ENCODE measurements around the gene B4GALNT1.
A peak's percentile ranks its signal among the peaks of the same experiment; 100 is the strongest.
"Not testable (repeated sequence)": the region's sequence is repeated elsewhere in the genome, so short reads cannot be mapped to it uniquely, and the experiment has no call there.

B4GALNT1 gene

DNA sequence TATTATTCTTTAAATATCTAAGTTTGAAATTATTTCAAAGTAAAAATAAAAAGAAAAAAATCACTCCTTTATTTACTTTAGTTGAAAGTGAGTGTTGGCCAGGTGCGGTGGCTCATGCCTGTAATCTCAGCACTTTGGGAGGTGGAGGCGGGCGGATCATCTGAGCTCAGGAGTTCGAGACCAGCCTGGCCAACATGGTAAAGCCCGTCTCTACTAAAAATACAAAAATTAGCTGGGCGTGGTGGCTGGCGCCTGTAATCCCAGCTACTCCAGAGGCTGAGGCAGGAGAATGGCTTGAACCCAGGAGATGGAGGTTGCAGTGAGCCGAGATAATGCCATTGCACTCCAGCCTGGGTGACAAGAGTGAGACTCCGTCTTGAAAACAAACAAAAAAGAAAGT is 3.7 kb upstream of the B4GALNT1 start:
- DNase-seq: not testable (repeated sequence)

DNA sequence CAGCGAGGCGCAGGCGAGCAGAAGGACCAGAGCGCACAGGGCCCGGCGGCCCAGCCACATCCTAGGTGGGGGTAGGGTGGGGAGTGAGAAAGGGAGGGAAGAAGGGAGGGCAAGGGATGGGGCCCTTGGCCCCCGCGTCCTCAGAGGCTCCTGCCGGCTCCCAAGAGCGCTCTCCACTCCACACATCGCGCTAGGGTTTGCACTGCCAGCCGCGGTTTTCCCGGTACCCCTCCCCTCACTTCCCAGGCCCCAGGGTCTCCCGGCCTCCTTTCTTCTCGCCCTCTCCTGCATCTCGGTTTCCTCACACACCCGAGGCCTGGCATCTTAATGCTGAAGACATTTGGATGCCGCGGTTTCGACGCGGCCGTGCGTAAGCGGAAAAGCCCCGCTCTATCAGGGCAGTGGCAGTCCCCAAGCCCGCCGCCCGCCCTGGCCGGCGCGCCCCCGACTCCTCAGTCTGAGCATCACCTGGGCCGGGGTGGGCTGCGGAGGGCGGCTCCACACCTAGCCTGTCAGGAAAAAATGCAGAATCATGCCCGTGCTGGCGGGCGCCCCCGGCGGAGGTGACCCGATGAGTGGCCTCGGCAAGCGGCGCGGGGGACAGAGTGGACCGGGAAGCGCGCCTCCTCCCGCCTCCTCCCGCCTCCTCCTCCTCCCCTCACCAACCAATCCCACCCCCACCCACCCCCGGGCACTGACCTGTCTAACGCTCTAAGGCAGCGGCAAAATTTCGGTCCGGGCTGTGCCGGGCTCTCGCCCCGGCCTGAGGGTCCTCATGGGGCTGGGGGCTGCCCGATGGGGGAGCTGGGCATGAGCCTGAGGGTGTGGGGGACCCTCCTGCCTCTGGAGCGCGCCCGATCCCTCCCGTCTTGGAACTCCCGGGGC is 686 bp downstream of the B4GALNT1 start:
- no peak for DNase-seq

DNA sequence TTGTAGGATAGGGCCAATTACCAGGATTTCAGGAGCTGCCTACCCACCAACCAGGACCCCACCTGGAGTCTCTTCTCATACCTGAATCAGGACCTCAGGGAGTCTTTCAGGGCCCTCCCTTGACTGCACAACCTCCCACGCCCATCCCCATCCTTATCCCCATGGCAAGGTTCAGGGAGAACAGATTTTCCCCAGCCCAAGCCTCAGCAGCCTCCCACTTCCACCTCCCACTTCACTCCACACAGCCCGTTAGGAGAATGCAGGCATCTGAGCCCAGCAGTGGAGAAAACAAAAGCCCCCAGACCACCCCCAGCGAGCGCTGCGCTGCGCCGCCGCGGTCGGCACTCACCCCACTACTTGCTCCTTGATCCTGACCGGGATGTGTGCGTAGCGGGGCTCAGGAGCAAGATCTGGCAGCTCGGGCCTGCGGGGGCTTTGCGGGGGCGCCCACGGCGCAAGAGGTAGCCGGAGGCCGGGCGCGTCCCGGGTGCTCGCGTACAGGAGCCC is 1.4 kb downstream of the B4GALNT1 start:
- DNase-seq: no peak

DNA sequence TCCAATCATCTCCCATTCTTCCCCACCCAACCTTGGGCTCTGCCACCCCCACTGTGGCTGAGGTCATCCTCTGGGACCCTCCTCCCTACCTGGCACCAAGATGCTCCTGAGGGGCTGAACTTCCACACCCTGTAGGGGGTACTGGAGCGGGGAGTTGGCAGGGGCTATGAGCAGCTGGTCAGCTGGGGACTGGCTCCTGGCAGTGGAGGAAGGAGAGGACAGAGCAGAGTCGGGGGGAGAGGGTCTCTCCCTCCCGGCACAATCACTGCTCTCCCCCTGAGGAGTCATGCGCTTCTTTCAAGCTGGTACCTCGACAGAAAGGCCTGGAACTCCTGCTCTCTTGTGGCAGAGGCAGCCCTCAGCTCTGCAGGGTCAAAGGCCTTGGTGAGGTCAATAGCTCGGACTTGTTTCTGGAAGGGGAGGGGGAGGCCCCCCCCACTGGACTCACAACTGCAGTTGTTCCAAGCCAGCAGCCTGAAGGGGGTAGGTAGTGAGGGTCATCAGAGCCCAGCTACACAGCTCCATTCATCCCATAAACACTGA is 2.0 kb downstream of the B4GALNT1 start:
- no peak for DNase-seq

DNA sequence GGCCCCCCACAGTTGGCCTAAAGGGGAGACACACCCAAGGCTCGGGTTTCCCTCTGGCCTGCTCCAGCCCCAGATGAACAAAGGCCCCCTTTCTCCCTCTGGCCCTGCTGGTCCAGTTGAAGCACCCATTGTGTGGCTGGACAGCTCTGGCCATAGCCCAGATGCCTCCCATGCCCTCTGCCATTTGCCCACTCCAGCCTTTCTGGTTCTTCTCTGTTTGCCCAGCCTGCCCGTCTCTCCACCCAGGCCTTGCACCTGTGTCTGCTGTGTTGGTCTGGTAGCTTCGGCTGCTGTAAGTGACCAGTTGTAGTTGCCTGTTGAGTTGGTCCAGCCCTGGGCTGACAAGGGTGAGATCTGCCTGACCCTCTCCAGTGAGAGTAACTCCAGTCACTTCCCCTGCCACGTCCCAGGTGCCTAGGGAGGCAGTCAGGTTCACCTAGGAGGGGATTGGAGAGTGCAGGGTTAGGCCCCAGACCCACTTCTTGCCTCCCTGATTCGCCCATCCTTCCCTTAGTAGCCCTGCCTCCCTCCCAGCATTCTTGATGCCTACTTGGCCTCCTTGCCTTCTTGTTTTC is 3.0 kb downstream of the B4GALNT1 start:
- DNase-seq: no peak

DNA sequence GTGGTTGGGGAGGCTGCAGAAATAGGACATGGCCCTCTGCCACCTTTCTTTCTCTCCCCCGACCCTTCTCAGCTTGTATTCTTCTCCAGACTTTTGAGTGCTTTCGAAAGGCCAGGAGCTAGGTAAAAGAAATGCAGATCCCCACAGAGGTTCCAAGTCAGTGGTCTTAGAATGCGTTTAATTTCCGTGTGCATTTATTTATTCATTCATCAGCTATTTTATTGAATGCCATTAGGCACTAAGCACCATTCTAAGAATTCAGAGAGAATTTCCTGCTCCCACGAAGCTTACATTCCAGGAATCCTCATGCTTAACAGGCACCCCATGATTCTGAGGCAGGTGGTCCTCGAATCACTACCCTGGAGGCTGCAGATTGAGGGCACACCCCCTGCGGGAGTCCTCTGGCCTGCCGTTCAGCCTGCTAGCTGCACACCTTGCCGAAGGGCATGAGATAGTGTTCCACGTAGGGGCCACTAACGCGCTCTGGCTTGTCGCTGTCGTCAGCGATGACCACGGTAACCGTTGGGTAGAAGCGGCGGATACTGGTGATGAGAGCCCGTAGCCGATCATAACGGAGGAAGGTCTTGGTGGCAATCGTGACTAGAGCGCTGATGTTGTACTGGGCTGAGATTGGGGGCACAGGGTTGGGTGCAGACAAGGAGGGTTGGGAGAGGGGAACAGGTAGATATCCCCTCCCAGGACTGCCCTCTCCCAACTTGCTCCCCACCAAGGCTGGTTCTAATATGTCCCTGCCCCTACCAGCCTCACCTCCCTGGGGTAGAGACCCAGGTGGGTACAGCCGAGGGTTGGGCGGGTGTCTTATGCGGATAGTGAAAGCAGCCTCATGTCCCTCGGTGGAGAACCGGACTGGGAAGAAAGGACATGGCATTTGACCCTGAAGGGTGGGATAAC is 4.5 kb downstream of the B4GALNT1 start:
- DNase-seq: no peak

DNA sequence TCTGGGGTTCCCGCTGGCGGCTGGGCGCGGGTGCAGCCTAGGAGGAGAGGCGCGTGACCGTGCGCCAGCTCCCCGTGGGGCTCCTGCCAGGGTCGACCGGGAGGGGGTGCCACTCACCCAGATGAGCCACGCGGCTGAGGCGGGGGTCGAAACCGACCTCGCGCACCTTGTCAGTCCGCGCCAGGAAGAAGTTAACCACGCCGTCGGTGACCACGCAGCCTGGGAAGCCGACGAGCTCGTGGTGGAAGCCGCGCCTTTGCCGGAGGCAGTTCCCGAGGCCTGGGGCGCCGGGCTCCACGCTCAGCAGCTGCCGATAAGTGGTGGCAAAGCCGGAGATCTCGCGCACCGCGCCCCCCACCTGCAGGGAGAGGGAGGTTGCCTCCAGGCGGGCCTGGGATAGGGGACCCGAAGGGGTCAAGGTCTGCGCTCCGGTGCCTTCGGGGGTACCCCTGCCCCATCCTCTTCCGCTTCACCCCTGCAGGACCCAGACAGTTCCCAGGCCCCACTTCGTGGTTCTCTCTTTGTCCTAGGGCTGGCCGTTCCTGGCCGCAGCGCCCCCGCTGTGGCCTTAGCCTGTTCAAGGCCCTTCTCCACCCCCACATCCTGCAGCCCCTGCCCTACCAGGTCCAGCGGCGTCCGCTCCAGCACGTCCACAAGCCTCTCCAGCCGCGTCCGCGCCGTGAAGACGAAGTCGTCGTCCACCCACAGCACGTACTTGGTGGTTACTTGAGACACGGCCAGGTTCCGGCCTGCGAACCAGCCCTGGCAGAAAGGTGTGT is 5.3 kb downstream of the B4GALNT1 start:
- peak; percentile 27 for DNase-seq

DNA sequence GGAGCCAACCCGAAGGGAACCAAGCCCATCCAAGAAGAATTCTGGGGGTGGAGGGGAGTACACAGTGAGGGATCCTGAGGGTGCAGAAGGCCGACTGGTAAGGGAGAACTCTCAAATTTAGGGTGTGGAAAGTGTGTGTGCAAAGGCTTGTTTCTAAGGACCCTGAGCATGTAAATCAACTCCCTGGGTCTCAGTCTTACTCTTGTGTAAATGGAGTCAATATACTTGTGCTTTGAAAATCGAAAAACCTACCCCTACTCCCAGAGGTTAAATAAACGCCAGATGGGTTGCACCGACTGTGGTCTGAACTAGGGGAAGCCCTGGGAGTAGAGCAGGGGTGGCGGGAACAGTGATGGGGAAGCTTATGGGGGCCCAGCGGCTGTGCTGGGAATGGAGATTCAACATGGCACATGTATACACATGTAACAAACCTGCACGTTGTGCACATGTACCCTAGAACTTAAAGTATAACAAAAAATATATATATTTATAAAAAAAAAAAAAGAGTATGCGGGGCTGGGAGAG is 6.0 kb downstream of the B4GALNT1 start:
- DNase-seq: no peak

DNA sequence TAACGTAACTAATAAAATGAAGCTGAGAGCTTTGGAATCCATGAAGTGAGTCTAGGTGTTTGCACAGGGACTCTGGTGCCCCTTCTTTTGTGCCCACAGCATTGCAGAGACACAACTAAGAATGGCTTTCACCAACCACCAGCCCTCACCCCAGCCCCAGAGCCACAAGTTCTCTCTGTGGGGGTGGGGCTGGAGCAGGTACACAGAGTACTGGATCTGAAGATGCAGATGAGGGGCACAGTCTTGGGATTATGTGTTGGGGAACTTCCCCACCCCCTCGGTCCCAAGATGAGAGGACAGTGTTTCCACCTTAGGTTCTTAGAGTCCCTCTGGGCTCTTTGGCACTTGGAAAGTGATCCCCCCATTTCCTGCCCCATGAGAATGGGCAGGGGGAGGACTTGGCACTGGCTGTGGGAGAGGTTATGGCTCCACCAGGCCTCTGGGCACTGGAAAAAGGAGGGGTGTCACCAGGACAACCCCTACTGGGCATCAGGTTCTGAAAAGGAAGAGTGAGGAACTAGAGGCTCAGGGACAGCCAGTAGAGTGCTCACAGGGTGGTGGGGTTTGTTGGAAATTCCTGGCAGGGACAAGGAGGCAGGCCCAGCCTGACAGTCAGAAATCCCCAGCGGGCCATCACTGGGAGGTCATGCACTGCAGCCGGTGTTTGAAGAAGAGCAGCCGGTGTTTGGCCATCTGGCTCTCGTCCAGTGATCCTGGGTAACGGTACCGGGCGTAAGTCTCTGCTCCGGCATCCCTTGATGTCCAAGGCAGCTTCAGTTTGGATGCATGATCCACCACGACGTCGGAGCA is 6.7 kb downstream of the B4GALNT1 start:
- no peak for DNase-seq

DNA sequence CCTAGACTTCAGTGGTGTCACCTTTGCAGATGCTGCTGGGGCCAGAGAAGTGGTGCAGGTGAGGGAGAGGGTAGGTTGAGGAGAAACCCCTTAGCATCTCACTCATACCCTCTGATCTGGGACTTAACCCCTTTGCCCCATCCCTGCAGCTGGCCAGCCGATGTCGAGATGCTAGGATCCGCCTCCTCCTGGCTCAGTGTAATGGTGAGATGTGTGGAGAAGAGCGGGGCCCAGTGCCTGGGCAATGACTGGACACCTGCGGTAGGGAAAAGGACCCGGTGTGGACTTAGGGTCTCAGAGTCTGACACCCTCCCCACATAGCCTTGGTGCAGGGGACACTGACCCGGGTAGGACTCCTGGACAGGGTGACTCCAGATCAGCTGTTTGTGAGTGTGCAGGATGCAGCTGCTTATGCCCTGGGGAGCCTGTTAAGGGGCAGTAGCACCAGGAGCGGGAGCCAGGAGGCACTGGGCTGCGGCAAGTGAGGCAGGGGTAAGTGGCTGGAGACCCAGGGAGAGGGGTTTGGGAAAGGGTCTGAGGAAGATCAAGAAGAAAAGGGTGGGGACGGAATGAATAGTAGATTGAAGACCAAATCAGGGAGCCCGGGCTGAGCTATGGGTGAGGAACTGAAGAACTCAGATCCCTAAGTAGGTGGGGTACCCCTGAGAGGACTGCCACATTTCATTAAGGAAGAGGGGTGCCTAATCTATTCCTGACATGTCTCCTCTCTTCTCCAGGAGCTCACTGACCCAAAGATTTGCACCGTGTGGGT is 7.6 kb downstream of the B4GALNT1 start:
- no peak for DNase-seq

DNA sequence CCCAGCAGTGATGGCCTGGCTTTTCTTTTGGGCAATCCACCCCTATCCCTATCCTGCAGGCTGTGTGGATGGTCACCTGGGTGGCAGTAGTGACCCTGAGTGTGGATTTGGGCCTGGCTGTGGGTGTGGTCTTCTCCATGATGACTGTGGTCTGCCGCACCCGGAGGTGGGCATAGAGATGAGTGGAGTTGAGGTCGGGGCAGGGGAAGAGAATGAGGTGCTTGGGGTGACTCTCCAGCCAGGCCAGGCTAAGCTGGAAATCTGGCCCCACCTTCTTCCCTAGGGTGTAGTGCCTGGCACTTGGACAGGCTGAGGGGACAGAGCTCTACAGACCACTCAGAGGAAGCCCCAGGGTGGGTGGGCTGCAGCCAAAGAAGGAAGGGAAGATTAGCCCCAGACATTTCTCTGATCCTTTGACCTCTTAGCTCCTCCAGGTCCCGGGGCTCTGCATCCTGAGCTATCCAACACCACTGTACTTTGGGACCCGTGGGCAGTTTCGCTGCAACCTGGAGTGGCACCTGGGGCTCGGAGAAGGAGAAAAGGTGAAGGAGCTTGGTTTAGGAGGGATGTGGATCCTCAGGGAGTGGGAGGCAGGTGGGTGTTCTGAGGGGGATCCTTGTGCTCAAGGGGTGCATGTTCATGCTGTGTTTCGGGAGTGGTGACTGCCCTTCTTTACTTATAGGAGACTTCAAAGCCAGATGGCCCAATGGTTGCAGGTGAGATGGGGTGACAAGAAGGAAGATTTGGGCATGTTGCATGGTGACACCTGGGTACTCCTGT is 8.4 kb downstream of the B4GALNT1 start:
- no peak for DNase-seq

DNA sequence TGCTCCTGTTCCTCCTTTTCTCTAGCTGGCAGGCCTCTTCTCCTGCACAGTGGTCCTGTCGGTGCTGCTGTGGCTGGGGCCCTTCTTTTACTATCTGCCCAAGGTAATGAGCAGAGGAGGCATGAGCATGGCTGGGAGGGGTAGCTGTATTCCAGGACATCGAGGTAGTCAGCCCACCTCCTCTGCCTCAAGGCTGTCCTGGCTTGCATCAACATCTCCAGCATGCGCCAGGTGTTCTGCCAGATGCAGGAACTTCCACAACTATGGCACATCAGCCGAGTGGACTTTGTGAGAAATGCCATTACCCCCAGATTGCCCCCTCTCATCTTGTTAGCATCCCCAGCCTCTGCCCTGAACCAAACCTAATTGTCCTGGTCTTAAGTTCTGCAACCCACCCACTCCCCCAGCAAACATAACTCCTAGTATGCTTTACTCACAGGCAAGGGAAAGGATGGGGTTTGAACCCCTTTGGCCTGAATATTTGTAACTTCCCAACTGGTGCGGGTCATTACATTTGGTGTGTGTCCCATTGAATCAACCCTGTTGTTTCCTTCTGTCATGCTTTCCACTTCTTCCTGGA is 9.1 kb downstream of the B4GALNT1 start:
- no peak for DNase-seq

DNA sequence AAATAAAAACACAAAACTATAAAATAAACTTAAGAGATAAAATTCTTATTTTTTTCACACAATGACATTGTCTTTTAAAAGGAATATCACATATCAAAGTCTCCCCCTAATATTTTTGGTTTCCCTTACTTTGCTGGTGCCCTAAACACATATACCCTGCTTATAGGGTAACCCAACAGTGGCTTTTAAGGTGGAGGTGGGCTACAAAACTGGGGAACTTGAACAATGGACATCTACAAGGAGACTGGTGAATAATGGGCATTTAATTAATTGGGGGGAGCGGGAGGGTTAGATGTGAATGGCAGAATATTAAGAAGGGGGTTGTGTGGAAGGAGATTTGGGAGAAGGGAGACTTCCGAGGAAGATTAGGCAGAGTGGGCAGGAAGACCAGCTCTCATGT is 9.6 kb downstream of the B4GALNT1 start:
- DNase-seq: no peak

DNA sequence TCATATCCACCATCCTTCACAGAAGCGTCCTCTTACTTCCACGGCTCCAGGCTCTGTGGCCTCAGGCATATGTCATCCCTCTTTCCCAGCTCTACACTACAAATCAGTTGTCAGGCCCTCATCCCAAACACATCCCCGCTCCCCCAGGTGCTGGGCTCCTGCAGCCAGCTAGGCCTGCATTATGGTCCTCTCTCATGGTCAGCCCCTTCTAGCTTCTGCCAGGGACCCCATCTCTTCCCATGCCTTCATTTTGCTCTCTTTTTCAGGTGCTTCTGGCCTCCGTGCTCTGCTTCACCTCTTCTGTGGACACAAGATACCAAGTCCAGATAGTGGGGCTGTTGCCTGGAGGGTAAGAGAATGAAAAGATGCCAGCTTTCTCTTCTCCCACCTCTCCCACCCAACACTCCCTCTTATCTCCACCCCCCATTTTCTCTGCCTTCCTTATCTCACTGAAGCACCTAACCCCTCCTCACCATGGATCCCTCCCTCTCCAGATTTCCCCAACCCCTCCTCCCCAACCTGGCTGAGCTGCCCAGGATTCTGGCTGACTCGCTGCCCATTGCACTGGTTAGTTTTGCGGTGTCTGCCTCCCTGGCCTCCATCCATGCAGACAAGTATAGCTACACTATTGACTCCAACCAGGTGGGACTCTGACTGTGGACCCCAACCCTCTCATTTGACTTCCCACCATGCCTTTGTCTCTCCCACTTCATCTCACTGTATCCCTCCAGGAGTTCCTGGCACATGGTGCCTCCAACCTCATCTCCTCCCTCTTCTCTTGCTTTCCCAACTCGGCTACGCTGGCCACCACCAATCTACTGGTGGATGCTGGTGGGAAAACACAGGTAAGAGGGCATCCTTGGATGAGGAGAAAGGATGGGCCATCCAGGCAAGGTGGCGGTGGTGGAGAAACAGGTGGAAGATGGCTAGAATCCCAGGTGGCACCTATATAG is 10.4 kb downstream of the B4GALNT1 start:
- no peak for DNase-seq

DNA sequence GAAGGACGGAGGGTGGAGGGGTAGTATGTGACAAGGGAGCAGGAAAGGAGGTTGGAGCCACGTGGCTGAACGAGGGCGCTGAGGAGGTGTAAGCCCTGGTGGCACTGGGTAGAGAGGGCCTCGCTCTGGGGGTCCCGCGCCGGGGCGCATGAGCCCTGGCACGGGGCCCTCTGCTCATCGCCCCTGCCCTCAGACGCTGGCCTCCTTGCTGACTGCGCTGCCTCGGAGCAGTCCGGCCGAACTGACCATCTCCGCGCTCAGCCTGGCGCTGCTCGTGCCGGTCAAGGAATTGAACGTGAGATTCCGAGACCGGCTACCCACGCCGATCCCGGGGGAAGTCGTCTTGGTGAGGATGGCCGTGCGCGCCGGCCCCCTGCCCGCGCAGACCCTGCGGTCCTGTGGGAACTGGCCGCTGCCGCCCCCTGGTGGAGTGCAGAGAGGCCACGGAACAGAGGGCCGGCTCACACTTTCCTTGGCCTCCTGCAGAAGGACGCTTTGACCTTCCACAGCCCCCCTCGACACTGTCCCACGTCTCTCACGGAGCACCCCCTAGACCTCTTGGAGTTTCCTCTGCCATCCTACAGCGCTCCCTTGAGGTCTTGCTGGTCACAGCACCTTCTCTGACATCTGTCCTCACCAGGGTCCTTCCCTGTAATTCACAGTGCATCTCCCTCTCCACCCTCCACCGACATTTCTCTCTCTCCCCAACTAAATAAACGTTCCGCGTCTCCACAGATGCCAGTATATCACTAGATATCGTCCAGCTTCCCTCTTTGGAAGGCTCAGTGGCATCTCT is 11.3 kb downstream of the B4GALNT1 start:
- peak; percentile 62 for DNase-seq

DNA sequence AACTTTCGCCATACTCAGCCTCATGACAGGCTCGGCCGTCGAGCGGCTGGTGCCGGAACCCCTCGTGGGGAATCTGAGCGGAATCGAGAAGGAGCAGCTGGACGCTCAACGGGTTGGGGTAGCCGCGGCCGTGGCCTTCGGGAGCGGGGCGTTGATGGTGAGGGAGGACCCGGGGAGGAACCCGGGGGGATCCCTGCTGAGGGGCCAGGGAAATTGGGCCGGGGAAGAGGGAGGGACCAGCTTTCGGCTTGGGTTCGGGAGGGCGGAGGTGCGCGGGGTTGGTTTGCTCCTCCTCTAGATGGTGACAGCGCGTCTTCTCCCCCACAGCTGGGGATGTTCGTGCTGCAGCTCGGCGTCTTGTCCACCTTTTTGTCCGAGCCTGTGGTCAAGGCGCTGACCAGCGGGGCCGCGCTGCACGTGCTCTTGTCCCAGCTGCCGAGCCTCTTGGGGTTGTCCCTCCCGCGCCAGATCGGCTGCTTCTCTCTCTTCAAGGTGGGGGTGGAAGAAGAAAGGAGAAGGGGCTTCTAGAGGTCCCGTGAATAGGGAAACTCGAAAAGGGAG is 12.0 kb downstream of the B4GALNT1 start:
- DNase-seq: no peak
